Ectodermal cell (in vitro differentiated cells): Measurements from ENCODE around the gene ELK3.

ENCODE experiments used
- H3K27ac ChIP-seq: 2 replicates; pipeline ENCODE4 v1.7.0; 2013; ENCODE audit warnings: mild to moderate bottlenecking, low read depth, low read length; ENCODE audit not compliant: insufficient read depth, poor library complexity, severe bottlenecking
- H3K27me3 ChIP-seq: 2 replicates; pipeline ENCODE4 v1.7.0; 2013; ENCODE audit warnings: mild to moderate bottlenecking, low read length; ENCODE audit not compliant: insufficient read depth, control insufficient read depth, poor library complexity, severe bottlenecking
- H3K36me3 ChIP-seq: one replicate; pipeline ENCODE4 v1.7.0; 2013; ENCODE audit warnings: low read length; ENCODE audit not compliant: control insufficient read depth, insufficient read depth
- H3K4me1 ChIP-seq: one replicate; pipeline ENCODE4 v1.7.0; 2013; ENCODE audit warnings: low read length; ENCODE audit not compliant: control insufficient read depth, insufficient read depth
- H3K4me3 ChIP-seq: 2 replicates; pipeline ENCODE4 v1.7.0; 2013; ENCODE audit warnings: low read depth, low read length, control low read depth; ENCODE audit not compliant: insufficient read depth
- H3K9me3 ChIP-seq: 2 replicates; pipeline ENCODE4 v1.7.0; 2013; ENCODE audit warnings: mild to moderate bottlenecking, low read length, moderate library complexity; ENCODE audit not compliant: control insufficient read depth
- WGBS, 2 experiments: methylation state at CpG; one replicate each; pipeline ENCODE4 v1.1.7; 2013; ENCODE audit warnings: missing lambda C conversion rate in 2 of 2; 5-methylcytosine and 5-hydroxymethylcytosine counted together

ELK3 gene

DNA sequence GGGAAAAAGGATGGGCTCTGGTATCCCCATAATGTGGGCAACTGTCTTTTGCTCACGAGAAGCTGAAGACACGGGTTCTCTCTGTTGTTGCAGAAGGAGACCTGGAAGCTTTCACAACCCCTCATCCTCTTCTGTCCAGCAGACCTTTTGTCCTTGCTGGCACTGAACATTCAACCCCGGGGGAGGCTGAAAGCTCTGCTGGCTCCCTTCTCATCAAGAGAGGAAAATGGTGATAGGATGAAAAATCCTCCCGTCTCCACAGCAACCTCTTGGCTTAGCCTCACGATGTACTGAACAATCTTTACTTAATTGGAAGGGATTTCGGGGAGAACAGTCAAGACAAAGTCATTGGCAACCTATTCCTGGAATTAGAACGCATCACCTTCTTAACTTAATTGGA, 39.0 kb downstream of the ELK3 start:
- no peak overlapping the region for H3K27ac ChIP-seq
- WGBS, 2 experiments: 90 to 92% methylated on average over 6 to 7 of the region's 7 CpGs
- H3K4me1 ChIP-seq: no peaks in the 10 kb centered on the region
- no peaks in the 10 kb centered on the region for H3K27me3 ChIP-seq
- H3K4me3 ChIP-seq: no peak overlapping the region
- H3K9me3 ChIP-seq: no peaks in the 10 kb centered on the region
- no peaks in the 10 kb centered on the region for H3K36me3 ChIP-seq

DNA sequence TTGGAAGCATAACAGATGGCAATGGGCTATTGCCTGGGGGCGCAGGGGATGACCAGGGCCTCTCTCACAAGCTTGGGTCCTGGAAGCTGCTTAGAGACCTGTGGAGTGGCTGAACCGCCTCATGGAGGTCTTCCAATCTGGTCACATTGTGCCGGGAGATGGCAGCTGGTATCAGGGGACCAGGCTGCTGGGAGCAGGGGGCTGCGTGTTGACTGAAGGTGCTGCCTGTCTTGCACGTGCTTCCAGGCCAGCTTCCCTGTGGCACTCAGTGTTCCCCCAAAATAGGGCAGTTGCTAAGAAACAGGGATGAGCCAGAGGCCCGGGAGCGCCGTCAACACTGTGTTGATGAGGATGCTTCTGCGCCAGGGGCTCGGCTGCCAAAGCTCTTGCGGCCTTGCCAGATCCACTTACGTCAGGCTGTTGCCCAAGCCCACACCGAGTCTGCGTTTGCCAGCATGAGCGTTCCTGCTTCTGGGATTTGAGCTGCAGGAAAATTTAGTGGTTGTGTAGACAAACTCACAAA, 39.8 kb downstream of the ELK3 start:
- WGBS, 2 experiments: 89 to 93% methylated on average over 15 of the region's 15 CpGs
- H3K9me3 ChIP-seq: no peaks in the 10 kb centered on the region
- H3K4me3 ChIP-seq: no peak overlapping the region
- H3K27me3 ChIP-seq: no peaks in the 10 kb centered on the region
- H3K4me1 ChIP-seq: no peaks in the 10 kb centered on the region
- H3K27ac ChIP-seq: no peak overlapping the region
- H3K36me3 ChIP-seq: no peaks in the 10 kb centered on the region

DNA sequence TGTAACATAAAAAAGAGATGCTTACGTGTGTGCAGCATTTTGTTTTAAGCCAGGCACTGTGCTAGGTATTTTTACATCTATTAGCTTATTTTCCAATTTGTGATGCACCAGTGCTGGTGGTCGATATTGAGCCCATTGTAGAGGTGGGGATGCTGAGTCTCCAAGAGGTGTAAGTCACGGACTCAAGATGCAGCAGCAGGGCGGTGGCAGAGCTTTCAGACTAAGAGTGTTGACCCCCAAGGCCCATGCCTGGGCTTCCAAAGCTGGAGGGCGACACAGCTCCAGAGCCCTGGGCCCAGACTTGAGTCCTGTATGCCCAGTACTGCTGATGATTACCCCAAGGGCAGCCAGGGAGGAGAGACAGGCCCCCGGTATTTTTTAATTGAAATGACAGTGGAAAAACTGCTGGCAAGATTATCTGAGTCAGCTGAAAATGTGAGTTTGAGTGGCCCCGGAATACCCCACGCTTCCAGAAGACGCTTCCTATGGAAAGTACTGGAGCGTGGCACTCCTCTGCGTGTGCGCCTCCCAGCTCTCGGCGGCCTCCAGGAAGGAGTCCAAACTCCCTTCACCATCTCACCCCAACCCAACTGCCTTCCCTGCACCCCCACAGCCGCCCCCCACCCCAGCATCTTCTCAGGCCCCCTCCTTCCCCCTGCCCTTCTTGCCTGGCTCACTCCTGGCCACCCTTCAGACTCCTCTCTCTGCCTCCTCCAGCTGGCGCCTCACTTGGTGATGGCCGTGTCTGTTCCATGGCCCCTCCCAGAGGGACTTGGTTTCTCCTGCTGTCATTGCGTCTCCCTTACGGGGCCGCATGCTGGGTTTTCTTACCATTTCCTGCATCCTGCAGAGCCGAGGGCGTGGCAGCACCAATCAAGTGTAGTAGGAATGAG, 40.7 kb downstream of the ELK3 start:
- Histone ChIP-seq H3K4me1 (no peaks in the 10 kb centered on the region), H3K27me3 (no peaks in the 10 kb centered on the region), H3K27ac (no peak overlapping the region), H3K9me3 (no peaks in the 10 kb centered on the region), H3K36me3 (no peaks in the 10 kb centered on the region), H3K4me3 (no peak overlapping the region)
- WGBS, 2 experiments: 88 to 90% methylated on average over 21 of the region's 22 CpGs

DNA sequence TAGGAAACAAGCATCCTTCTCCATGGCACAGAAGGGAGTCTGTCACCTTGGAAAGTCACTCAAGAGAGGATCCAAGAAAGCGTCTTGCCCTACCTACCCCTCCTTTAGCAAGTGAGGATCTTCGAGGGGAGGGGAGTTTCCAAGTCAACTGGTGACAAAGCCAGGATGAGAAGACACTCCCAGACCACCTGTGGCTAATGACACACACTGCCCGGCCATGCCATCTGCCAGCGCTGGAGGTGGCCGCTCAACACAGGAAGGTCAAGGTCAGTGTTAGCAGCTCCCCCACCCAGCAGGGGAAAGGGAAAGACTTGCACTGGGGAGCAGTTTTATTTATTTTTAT, 41.3 kb downstream of the ELK3 start:
- 74 to 79% methylated on average over 5 of the region's 5 CpGs for WGBS, 2 experiments
- Histone ChIP-seq H3K27ac (no peak overlapping the region), H3K36me3 (no peaks in the 10 kb centered on the region), H3K27me3 (no peaks in the 10 kb centered on the region), H3K4me3 (no peak overlapping the region), H3K9me3 (no peaks in the 10 kb centered on the region), H3K4me1 (no peaks in the 10 kb centered on the region)

DNA sequence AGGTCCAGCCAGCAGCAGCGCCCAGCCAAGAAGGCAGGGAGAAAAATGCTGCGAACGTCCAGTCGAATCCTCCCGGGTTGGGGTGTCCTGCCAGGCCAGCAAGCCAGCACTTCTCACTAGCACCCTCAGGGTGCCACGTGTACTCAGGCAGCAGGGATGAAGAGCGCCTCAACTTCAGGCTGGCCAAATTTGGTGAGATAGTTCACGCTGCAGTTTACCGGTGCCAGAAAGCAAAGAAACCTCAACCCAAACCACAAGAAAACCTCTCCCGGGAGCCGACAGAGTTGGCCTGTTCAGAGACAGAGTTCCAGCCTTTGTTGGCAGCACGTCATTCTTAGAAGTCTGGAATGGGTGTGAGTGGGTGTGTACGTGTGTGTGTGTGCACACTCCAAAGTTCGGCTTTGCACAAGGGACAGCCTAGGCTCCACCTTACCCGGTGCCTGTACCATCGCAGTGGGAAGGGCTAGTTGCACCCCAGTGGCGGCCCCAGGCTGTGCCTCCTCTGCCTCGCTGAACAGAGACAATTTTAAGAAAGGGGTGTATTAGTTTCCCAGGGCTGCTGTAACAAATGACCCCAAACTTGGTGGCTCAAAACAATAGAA, 42.1 kb downstream of the ELK3 start:
- no peaks in the 10 kb centered on the region for H3K4me1 ChIP-seq
- no peak overlapping the region for H3K4me3 ChIP-seq
- no peak overlapping the region for H3K27ac ChIP-seq
- H3K9me3 ChIP-seq: no peaks in the 10 kb centered on the region
- 93% methylated on average over 18 of the region's 18 CpGs for WGBS, 2 experiments
- no peaks in the 10 kb centered on the region for H3K36me3 ChIP-seq
- H3K27me3 ChIP-seq: no peaks in the 10 kb centered on the region

DNA sequence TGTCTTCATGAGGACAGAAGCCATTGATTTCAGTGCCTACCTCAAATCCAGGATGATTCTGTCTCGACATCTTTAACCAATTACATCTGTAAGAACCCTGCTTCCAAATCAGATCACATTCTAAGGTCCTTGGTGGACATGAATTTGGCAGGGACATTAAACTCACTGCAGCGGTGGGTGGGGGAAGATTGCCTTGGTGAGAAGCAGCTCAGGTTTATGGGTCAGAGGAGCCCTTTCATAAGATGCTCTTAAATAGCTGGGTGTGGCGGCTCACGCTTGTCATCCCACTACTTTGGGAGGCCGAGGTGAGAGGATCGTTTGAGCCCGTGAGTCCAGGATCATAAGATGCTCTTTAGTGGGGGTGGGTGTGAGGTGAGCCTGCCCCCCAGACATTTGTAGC, 42.9 kb downstream of the ELK3 start:
- no peaks in the 10 kb centered on the region for H3K9me3 ChIP-seq
- 92 to 94% methylated on average over 7 of the region's 7 CpGs for WGBS, 2 experiments
- H3K36me3 ChIP-seq: no peaks in the 10 kb centered on the region
- no peaks in the 10 kb centered on the region for H3K27me3 ChIP-seq
- H3K4me3 ChIP-seq: no peak overlapping the region
- H3K27ac ChIP-seq: no peak overlapping the region
- no peaks in the 10 kb centered on the region for H3K4me1 ChIP-seq

DNA sequence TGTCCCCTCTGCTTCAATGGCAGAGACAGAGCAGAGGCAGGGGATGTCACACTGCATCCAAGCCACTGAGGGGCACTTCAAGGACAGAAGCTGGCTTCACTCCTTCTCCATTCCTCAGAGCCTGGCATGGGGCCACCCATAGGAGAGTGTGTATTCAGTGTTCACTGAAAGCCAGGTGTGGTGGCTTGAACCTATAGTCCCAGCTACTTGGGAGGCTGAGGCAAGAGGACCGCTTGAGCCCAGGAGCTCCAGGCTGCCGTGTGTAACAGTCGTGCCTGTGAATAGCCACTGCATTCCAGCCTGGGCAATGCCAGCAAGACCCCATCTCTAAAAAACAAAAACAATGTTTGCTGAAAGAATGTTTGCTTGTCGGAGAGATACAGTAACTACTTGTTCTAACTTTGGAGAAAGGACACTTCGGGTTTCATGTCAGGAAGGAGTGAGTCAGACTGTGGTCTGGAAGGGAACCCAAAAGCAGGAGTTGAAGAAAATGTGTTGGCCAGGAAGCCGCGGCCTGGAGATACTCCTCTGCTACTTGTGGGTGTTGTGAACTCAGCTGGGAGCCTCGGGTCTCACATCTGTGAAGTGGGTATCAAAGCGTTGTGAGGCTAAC, 43.4 kb downstream of the ELK3 start:
- no peak overlapping the region for H3K27ac ChIP-seq
- no peak overlapping the region for H3K4me3 ChIP-seq
- no peaks in the 10 kb centered on the region for H3K4me1 ChIP-seq
- no peaks in the 10 kb centered on the region for H3K27me3 ChIP-seq
- WGBS, 2 experiments: 92 to 94% methylated on average over 9 of the region's 9 CpGs
- H3K36me3 ChIP-seq: no peaks in the 10 kb centered on the region
- no peaks in the 10 kb centered on the region for H3K9me3 ChIP-seq

DNA sequence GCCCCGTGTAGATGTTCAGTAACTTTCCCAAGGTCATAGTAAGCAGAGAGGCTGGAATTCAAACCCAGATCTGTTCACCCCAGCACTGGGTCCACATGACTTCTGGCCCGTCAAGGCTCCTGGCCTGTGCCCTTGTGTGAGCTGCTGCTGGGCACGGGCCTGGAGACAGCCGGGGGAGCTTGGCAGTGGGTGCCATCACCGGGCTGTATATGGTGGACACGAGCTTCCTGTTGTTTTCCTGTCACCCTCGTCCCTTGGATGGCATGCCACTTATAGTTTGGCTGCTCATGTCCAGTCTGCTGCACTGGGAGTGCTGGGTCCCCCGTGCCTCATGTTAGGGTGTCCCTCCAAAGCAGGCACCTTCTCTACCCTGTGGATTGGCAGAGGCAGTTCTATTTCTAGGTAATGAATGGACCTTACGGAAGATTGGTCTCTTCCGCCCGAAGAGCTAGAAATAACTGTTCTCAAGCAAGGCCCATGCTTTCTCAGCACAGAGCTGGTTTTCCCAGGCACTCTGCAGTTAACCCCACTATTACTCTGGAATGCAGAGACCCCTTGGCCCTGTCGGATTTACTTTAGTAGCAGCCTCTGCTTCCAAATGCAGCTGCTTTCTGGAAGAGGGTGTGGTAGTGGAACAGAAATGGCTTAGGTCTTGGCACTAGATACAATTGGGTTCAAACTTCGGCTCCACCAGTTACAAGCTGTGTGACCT, 44.3 kb downstream of the ELK3 start:
- Histone ChIP-seq H3K9me3 (no peaks in the 10 kb centered on the region), H3K4me1 (no peaks in the 10 kb centered on the region), H3K4me3 (no peak overlapping the region), H3K27me3 (no peaks in the 10 kb centered on the region), H3K36me3 (no peaks in the 10 kb centered on the region), H3K27ac (no peak overlapping the region)
- whole genome bisulfite sequencing, 2 experiments: 93 to 96% methylated on average over 13 of the region's 13 CpGs

DNA sequence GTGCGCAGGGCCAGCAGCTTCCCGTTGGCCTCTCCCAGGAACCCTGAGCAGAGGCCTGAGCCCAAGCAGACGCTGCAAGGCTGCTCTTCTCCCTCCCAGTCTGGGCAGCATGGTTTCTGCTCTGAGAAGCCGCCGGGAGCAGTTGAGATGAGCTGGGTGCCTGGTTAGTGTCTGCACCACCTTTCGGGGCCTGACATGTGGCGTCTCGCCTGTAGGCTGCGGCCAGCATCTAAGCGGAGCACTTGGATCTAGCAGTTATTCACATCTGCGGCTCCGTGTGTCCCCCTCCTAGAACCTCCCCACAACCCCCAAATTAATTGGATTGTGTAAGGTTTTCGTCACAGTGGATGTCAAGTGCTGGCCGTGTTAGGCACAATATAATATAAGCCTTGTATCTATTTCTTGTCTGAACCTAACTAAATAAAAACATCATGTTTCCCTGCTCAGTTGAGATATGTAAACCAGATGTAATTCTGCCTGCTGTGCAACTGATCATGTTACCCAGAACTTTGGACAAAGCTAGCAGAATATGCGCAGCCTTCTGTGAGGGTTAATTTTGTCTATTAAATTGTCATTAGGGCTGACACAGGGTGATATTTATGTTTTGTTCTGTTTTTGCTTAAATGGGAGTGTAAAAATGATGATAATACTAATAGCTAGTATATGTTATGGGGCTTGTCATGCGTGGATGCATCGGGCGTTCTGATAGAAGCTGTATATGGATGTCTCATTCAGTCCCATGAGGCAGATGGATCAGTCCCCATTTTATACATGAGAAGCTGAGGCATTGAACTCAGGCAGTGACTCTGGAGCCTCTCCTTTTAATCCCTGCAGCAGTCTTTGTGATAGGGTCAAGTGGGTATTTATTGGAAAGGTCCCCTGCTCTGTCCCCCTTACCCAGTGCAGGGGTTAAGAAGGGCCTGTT, 45.8 kb downstream of the ELK3 start:
- no peak overlapping the region for H3K27ac ChIP-seq

More for the DNA sequence above, 45.8 kb downstream of the ELK3 start:
- no peaks in the 10 kb centered on the region for H3K9me3 ChIP-seq
- no peak overlapping the region for H3K4me3 ChIP-seq
- no peaks in the 10 kb centered on the region for H3K36me3 ChIP-seq
- H3K27me3 ChIP-seq: no peaks in the 10 kb centered on the region
- H3K4me1 ChIP-seq: no peaks in the 10 kb centered on the region
- 89 to 93% methylated on average over 16 to 18 of the region's 18 CpGs for WGBS, 2 experiments
